ENCODE data around the gene ROBO3.

- TF ChIP-seq EZH2 (IDR thresholded peaks at IDR 0.05; ENCODE audit: borderline replicate concordance, low read depth, low read length, severe bottlenecking) (no peak), JUN (IDR thresholded peaks at IDR 0.05; ENCODE audit: borderline replicate concordance, insufficient read depth, insufficient read length, low read depth) (no peak), CTCF (IDR thresholded peaks at IDR 0.05; ENCODE audit: extremely low read depth in 1 of 2, insufficient read depth in 1 of 2, low read depth in 1 of 2, low read length in 2 of 2) (no peak), POLR2A (IDR thresholded peaks at IDR 0.05; ENCODE audit: low read depth, low read length) (no peak), MYC (IDR thresholded peaks at IDR 0.05; ENCODE audit: low read depth, low read length) (no peak), FOS (IDR thresholded peaks at IDR 0.05; ENCODE audit: borderline replicate concordance, insufficient read depth, low read length) (no peak), POLR2AphosphoS5 (IDR thresholded peaks at IDR 0.05; ENCODE audit: insufficient read depth, low read depth, low read length) (no peak)
Observed at GRCh38 chr11:124840666-124841065, 24.6 kb upstream of the ROBO3 start.
